HepG2 (cell line): ENCODE data around the gene CCDC9B. TPM values are rescaled to one million over a fixed set of nuclear protein-coding genes. Genes with fewer than 3 reads are reported as not detected.
A peak's percentile ranks its signal among the peaks of the same experiment; 100 is the strongest.

Experiments
- ATAC-seq: fragments of 200-7000 bp; cut with Tn5 transposase; 3 replicates; pipeline ENCODE4 v1.9.1; 2020; ENCODE audit warnings: mild to moderate bottlenecking, moderate library complexity
- BruUV-seq: library from RNA; stranded (reverse); fragments of 400-500 nt; replicated peaks from 2 replicates; lab custom pipeline; 2021; lab: Mats Ljungman, UMichigan
- CTCF ChIA-PET: fragments of 300-600 bp; formaldehyde crosslinking; extraction: SDS; loops from one replicate; lab custom pipeline; 2021; ENCODE audit warnings: low total read pairs, inconsistent platforms, low intra/inter-chr PET ratio; lab: Yijun Ruan, JAX
- POLR2A ChIA-PET: fragments of 350-600 bp; sonication (Branson Sonifier 250); formaldehyde crosslinking; loops from one replicate; lab custom pipeline; 2020; ENCODE audit warnings: antibody characterized with exemption, inconsistent platforms; lab: Yijun Ruan, JAX
- DNase-seq: peaks from one replicate; pipeline ENCODE4 v3.0.0-alpha.2; 2015; ENCODE audit warnings: low spot score
- FAIRE-seq: peaks from 3 replicates; lab custom pipeline; 2011; peaks lifted over from hg19 to GRCh38; lab: Jason Lieb, UNC
- H2AFZ ChIP-seq: one replicate; pipeline ENCODE4 v1.6.1; 2011; ENCODE audit warnings: low read length, inconsistent platforms
- H3K27ac ChIP-seq: fragments of 300-600 bp; 3 replicates; pipeline ENCODE4 v1.8.0; 2011; ENCODE audit warnings: mixed run types, mild to moderate bottlenecking, mixed read lengths, low read length, inconsistent platforms; ENCODE audit not compliant: insufficient read depth; ENCODE audit errors: extremely low read length
- H3K27me3 ChIP-seq, 2 experiments: fragments of 200-600 bp in 1 of 2; 2 replicates in 1 of 2; 3 replicates in 1 of 2; pipeline versions ENCODE4 v1.6.0 to v1.8.0; 2011; ENCODE audit warnings: low read length in 2 of 2, mild to moderate bottlenecking in 2 of 2, moderate library complexity in 2 of 2, inconsistent platforms in 1 of 2; ENCODE audit not compliant: insufficient read depth in 2 of 2, control insufficient read depth in 1 of 2
- H3K36me3 ChIP-seq, 2 experiments: fragments of 200-600 bp in 1 of 2; replicated peaks in 1 of 2; 2 replicates in 1 of 2; 3 replicates in 1 of 2; pipeline versions ENCODE4 v1.5.1 to v1.8.0; 2011; ENCODE audit warnings: low read length in 2 of 2, inconsistent platforms in 1 of 2; ENCODE audit not compliant: insufficient read depth in 2 of 2, control insufficient read depth in 1 of 2
- H3K4me1 ChIP-seq: 2 replicates; pipeline ENCODE4 v1.5.1; 2012; ENCODE audit warnings: low read length, inconsistent platforms; ENCODE audit not compliant: insufficient read depth
- H3K4me2 ChIP-seq: 2 replicates; pipeline ENCODE4 v1.6.0; 2011; ENCODE audit warnings: low read depth, low read length, inconsistent platforms
- H3K4me3 ChIP-seq, 3 experiments: fragments of 200-600 bp in 1 of 3; sonication (generic), shearing (Covaris generic) in 1 of 3; replicated peaks in 1 of 3; 2 replicates each; pipeline ENCODE4 v1.5.1; 2011 to 2016; ENCODE audit warnings: low read length in 3 of 3, inconsistent platforms in 2 of 3, low read depth in 2 of 3, mild to moderate bottlenecking in 2 of 3, control low read depth in 1 of 3, mixed read lengths in 1 of 3; ENCODE audit not compliant: insufficient read depth in 1 of 3
- H3K79me2 ChIP-seq: one replicate; pipeline ENCODE4 v1.6.1; 2011; ENCODE audit warnings: low read length, inconsistent platforms; ENCODE audit not compliant: insufficient read depth
- H3K9ac ChIP-seq: 2 replicates; pipeline ENCODE4 v1.6.0; 2011; ENCODE audit warnings: mild to moderate bottlenecking, low read depth, low read length, inconsistent platforms; ENCODE audit not compliant: insufficient read depth
- H3K9me3 ChIP-seq: 2 replicates; pipeline ENCODE4 v1.5.1; 2012; ENCODE audit warnings: mild to moderate bottlenecking, low read length
- H4K20me1 ChIP-seq: 2 replicates; pipeline ENCODE4 v1.6.0; 2011; ENCODE audit warnings: inconsistent platforms, mild to moderate bottlenecking, low read length, moderate library complexity; ENCODE audit not compliant: insufficient read depth
- ATRX ChIP-seq: sonication (generic); formaldehyde crosslinking; IDR thresholded peaks from 2 replicates; pipeline ENCODE4 v1.4.0; 2020; ENCODE audit warnings: missing genetic modification reagents, borderline replicate concordance
- GATAD2A ChIP-seq: IDR thresholded peaks from 2 replicates; pipeline ENCODE4 v1.6.1; 2016
- HDAC6 ChIP-seq: fragments of 200-600 bp; sonication (generic); IDR thresholded peaks from 2 replicates; pipeline ENCODE4 v1.7.0; 2017; ENCODE audit warnings: mild to moderate bottlenecking, antibody characterized with exemption, low read length, low read depth
- HMG20A ChIP-seq: IDR thresholded peaks from 2 replicates; pipeline ENCODE4 v1.6.1; 2016; ENCODE audit warnings: borderline replicate concordance
- HMGA1 ChIP-seq: sonication (generic); formaldehyde crosslinking; conservative IDR thresholded peaks from 2 replicates; pipeline ENCODE4 v1.4.0; 2020; ENCODE audit warnings: missing genetic modification reagents
- IRX3 ChIP-seq: sonication (generic); formaldehyde crosslinking; IDR thresholded peaks from 2 replicates; pipeline ENCODE4 v1.8.1; 2023; ENCODE audit warnings: mild to moderate bottlenecking, low read depth, missing genetic modification reagents, borderline replicate concordance
- NRL ChIP-seq: sonication (generic); formaldehyde crosslinking; IDR thresholded peaks from 2 replicates; pipeline ENCODE4 v1.5.0; 2020; ENCODE audit warnings: missing genetic modification reagents, mild to moderate bottlenecking, moderate library complexity, borderline replicate concordance
- SALL2 ChIP-seq: sonication (generic); formaldehyde crosslinking; IDR thresholded peaks from 2 replicates; pipeline ENCODE4 v1.8.1; 2023; ENCODE audit warnings: mild to moderate bottlenecking, missing genetic modification reagents, inconsistent platforms
- TBL1XR1 ChIP-seq: fragments of 150-350 bp; IDR thresholded peaks from 2 replicates; pipeline ENCODE4 v1.6.1; 2014; ENCODE audit warnings: borderline replicate concordance, low read length; ENCODE audit not compliant: partially characterized antibody
- ZBTB42 ChIP-seq: sonication (generic); formaldehyde crosslinking; IDR thresholded peaks from 2 replicates; pipeline ENCODE4 v1.5.0; 2020; ENCODE audit warnings: mild to moderate bottlenecking, missing genetic modification reagents
- ZFX ChIP-seq: sonication (generic); formaldehyde crosslinking; IDR thresholded peaks from 2 replicates; pipeline ENCODE4 v1.4.0; 2020; ENCODE audit warnings: mild to moderate bottlenecking, low read depth, missing genetic modification reagents, moderate library complexity
- ZNF33B ChIP-seq: sonication (generic); formaldehyde crosslinking; IDR thresholded peaks from 2 replicates; pipeline ENCODE4 v1.5.1; 2020; ENCODE audit warnings: mild to moderate bottlenecking, missing genetic modification reagents
- ZNF546 ChIP-seq: sonication (generic); formaldehyde crosslinking; conservative IDR thresholded peaks from 2 replicates; pipeline ENCODE4 v1.8.1; 2023; ENCODE audit warnings: mild to moderate bottlenecking, missing genetic modification reagents
- ZNF790 ChIP-seq: sonication (generic); formaldehyde crosslinking; IDR thresholded peaks from 2 replicates; pipeline ENCODE4 v1.8.0; 2022; ENCODE audit warnings: missing genetic modification reagents, mild to moderate bottlenecking, borderline replicate concordance
- ZSCAN29 ChIP-seq: sonication (generic); formaldehyde crosslinking; conservative IDR thresholded peaks from 2 replicates; pipeline ENCODE4 v1.4.0; 2020; ENCODE audit warnings: mild to moderate bottlenecking, missing genetic modification reagents
- ZZZ3 ChIP-seq: sonication (generic); formaldehyde crosslinking; IDR thresholded peaks from 2 replicates; pipeline ENCODE4 v1.4.0; 2020; ENCODE audit warnings: missing genetic modification reagents, mild to moderate bottlenecking, borderline replicate concordance
- WGBS: methylation state at CpG from one replicate; pipeline ENCODE4 v1.1.6; 2017; ENCODE audit warnings: low lambda C conversion rate; 5-methylcytosine and 5-hydroxymethylcytosine counted together
- in situ Hi-C: cut with HindIII; loops from 2 replicates; pipeline ENCODE4 v1.10.0; 2017; ENCODE audit warnings: low pct_unique_long_range_greater_than_20kb; ENCODE audit not compliant: extremely low pct_ligation_motif_present
- intact Hi-C: fragments of 100-400 bp; cut with micrococcal nuclease; formaldehyde crosslinking; loops from one replicate; pipeline ENCODE4 v1.10.0; 2022; ENCODE audit not compliant: unreplicated experiment
- polyA plus RNA-seq, 8 experiments: library from polyadenylated mRNA; depleted of rRNA in 3 of 8; stranded (reverse) in 7 of 8; unstranded in 1 of 8; fragments of >200 nt; fragmentation: Illumina TruSeq in 4 of 8; extraction: Trizol in 4 of 8; gene quantifications; 2 replicates each; pipeline versions ENCODE4 v1.2.1 to v1.2.3, GENCODE V29; 2011 to 2016; ENCODE audit warnings: low read depth in 4 of 8, missing spikeins in 1 of 8, mixed read lengths in 1 of 8; ENCODE audit not compliant: insufficient read depth in 1 of 8
- total RNA-seq, 5 experiments: library from RNA; depleted of rRNA; stranded (reverse); fragments of >200 nt; fragmentation: Illumina TruSeq; extraction: Trizol; gene quantifications; 2 replicates each; pipeline ENCODE4 v1.2.3, GENCODE V29; 2016; ENCODE audit warnings: low read depth in 1 of 5
- TF ChIP-seq, protein P1 (sequence below): sonication (generic); formaldehyde crosslinking; IDR thresholded peaks from 2 replicates; pipeline ENCODE4 v1.8.1; 2023; ENCODE audit warnings: mild to moderate bottlenecking, inconsistent platforms, moderate library complexity, missing genetic modification reagents, borderline replicate concordance
- TF ChIP-seq, protein P2 (sequence below): sonication (generic); formaldehyde crosslinking; IDR thresholded peaks from 2 replicates; pipeline ENCODE4 v1.8.0; 2023; ENCODE audit warnings: mild to moderate bottlenecking, missing genetic modification reagents
- TF ChIP-seq, protein P3 (sequence below): IDR thresholded peaks from 2 replicates; pipeline ENCODE4 v1.6.1; 2016; ENCODE audit warnings: missing genetic modification reagents, missing compliant biosample characterization
- TF ChIP-seq, protein P4 (sequence below): sonication (generic); formaldehyde crosslinking; conservative IDR thresholded peaks from 2 replicates; pipeline ENCODE4 v1.4.0; 2020; ENCODE audit warnings: missing genetic modification reagents

CCDC9B gene
- total and polyA plus RNA-seq, 2 of the 13 experiments (the other 11 are each of a cell fraction or from before 2014, with no cell fraction given): 0.98 to 1.6 TPM

DNA sequence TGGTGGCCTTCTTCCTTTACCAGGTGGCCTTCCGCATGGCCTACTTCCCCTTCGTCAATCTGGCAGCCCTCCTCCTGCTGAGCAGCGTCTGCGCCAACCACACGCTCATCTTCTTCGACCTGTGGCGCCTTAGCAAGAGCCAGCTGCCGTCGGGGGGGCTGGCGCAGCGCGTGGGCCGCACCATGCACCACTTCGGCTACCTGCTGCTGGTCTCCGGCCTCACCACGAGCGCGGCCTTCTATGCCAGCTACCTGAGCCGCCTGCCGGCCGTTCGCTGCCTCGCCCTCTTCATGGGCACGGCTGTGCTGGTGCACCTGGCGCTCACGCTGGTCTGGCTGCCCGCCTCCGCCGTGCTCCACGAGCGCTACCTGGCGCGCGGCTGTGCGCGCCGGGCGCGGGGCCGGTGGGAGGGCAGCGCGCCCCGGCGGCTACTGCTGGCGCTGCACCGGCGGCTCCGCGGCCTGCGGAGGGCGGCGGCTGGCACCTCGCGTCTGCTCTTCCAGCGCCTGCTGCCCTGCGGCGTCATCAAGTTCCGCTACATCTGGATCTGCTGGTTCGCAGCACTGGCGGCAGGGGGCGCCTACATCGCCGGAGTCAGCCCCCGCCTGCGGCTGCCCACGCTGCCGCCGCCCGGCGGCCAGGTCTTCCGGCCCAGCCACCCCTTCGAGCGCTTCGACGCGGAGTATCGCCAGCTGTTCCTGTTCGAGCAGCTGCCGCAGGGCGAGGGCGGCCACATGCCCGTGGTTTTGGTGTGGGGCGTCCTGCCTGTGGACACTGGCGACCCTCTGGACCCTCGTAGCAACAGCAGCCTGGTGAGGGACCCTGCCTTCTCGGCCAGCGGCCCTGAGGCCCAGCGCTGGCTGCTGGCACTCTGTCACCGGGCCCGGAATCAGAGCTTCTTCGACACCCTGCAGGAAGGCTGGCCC, 27.2 kb upstream of the CCDC9B start:
- intact Hi-C loops: loop anchor here (1.0 kb wide), 1 partner anchor 54 kb away; no protein-coding TSS in a partner anchor
- no peak overlapping the region for H3K27ac ChIP-seq
- H3K9ac ChIP-seq: no peak overlapping the region
- ChIA-PET POLR2A (interaction anchor here (1.3 to 4.4 kb wide), 2 partner anchors 37 to 53 kb away, joined by 4 to 16 read pairs; partner anchors contain the start of gene IVD), CTCF (interaction anchor here (1.7 to 3.0 kb wide), 3 partner anchors 23 to 53 kb away, joined by 5 to 32 read pairs (median 8); no protein-coding TSS in a partner anchor)
- H3K79me2 ChIP-seq: no peaks in the 10 kb centered on the region
- peaks cover 14 to 84% of the 10 kb centered on the region in 2 experiments for H3K27me3 ChIP-seq
- H3K36me3 ChIP-seq: no peaks in the 10 kb centered on the region
- ATAC-seq (peak; percentile 83), DNase-seq (peak; percentile 75), FAIRE-seq (no peak)
- no peak overlapping the region for H2AFZ ChIP-seq
- in situ Hi-C loops: no loop called here
- no peaks in the 10 kb centered on the region for H3K4me1 ChIP-seq
- H4K20me1 ChIP-seq: no peaks in the 10 kb centered on the region
- peak overlapping the region in 1 of 3 experiments; percentile 43; a peak in 1 of 6 replicates for H3K4me3 ChIP-seq
- H3K9me3 ChIP-seq: no peaks in the 10 kb centered on the region
- BruUV-seq: no TSS peak
- 67% methylated on average over 28 of the region's 91 CpGs for WGBS
- peak overlapping the region; percentile 57 for H3K4me2 ChIP-seq
- TF ChIP-seq, protein P1, sequence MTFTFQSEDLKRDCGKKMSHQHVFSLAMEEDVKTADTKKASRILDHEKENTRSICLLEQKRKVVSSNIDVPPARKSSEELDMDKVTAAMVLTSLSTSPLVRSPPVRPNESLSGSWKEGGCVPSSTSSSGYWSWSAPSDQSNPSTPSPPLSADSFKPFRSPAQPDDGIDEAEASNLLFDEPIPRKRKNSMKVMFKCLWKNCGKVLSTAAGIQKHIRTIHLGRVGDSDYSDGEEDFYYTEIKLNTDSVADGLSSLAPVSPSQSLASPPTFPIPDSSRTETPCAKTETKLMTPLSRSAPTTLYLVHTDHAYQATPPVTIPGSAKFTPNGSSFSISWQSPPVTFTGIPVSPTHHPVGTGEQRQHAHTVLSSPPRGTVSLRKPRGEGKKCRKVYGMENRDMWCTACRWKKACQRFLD: peak; percentile 98
- TF ChIP-seq, protein P2, sequence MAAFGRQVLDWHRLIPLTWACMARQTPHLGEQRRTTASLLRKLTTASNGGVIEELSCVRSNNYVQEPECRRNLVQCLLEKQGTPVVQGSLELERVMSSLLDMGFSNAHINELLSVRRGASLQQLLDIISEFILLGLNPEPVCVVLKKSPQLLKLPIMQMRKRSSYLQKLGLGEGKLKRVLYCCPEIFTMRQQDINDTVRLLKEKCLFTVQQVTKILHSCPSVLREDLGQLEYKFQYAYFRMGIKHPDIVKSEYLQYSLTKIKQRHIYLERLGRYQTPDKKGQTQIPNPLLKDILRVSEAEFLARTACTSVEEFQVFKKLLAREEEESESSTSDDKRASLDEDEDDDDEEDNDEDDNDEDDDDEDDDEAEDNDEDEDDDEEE (CRISPR knock-in tag): no peak
- TF ChIP-seq SALL2 (CRISPR knock-in tag): peak; percentile 99
- TF ChIP-seq ZNF33B: peak; percentile 99
- peak; percentile 55; the same call in 1 of the 2 replicates for TF ChIP-seq ZNF790
- peak; percentile 99 for TF ChIP-seq IRX3 (CRISPR knock-in tag)
- TF ChIP-seq, protein P3, sequence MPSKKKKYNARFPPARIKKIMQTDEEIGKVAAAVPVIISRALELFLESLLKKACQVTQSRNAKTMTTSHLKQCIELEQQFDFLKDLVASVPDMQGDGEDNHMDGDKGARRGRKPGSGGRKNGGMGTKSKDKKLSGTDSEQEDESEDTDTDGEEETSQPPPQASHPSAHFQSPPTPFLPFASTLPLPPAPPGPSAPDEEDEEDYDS (CRISPR knock-in tag): peak; percentile 30; the same call in 1 of the 2 replicates
- TF ChIP-seq GATAD2A (CRISPR knock-in tag): peak; percentile 34; the same call in 1 of the 2 replicates
- no peak for TF ChIP-seq HMGA1 (CRISPR knock-in tag)
- peak; percentile 95 for TF ChIP-seq NRL (CRISPR knock-in tag)
- TF ChIP-seq ZFX: peak; percentile 84
- TF ChIP-seq HMG20A (CRISPR knock-in tag): no peak
- TF ChIP-seq, protein P4, sequence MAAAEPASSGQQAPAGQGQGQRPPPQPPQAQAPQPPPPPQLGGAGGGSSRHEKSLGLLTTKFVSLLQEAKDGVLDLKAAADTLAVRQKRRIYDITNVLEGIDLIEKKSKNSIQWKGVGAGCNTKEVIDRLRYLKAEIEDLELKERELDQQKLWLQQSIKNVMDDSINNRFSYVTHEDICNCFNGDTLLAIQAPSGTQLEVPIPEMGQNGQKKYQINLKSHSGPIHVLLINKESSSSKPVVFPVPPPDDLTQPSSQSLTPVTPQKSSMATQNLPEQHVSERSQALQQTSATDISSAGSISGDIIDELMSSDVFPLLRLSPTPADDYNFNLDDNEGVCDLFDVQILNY (CRISPR knock-in tag): peak; percentile 80
- TF ChIP-seq ZBTB42 (CRISPR knock-in tag): peak; percentile 98
- TF ChIP-seq TBL1XR1: no peak
- no peak for TF ChIP-seq ATRX
- no peak for TF ChIP-seq HDAC6
- peak; percentile 98 for TF ChIP-seq ZNF546 (CRISPR knock-in tag)
- TF ChIP-seq ZSCAN29 (CRISPR knock-in tag): 0 out of 2 replicates have a peak, but pooled peaks have one; percentile 51
- 0 out of 2 replicates have a peak, but pooled peaks have one; percentile 24 for TF ChIP-seq ZZZ3 (CRISPR knock-in tag)
